HCT116 (cell line): ENCODE data around the gene ABTB2. TPM values are rescaled to one million over a fixed set of nuclear protein-coding genes. Genes with fewer than 3 reads are reported as not detected.

Source experiments
- ATAC-seq: fragments of 200-7000 bp; cut with Tn5 transposase; 2 replicates; pipeline ENCODE4 v1.9.1; 2020; ENCODE audit warnings: mild to moderate bottlenecking, moderate library complexity
- BruUV-seq: library from RNA; stranded (reverse); fragments of 400-500 nt; replicated peaks from 2 replicates; lab custom pipeline; 2021; lab: Mats Ljungman, UMichigan
- CTCF ChIA-PET: fragments of 300-600 bp; sonication (Branson Sonifier 250); formaldehyde crosslinking; loops from one replicate; lab custom pipeline; 2021; ENCODE audit warnings: antibody characterized with exemption; lab: Charles Lee
- POLR2A ChIA-PET: fragments of 300-600, 350-600 bp; sonication (Branson Sonifier 250); formaldehyde crosslinking; loops from one replicate; lab custom pipeline; 2021; ENCODE audit warnings: antibody characterized with exemption; lab: Charles Lee
- RAD21 ChIA-PET, 2 experiments: fragments of 300-600 bp; sonication (Branson Sonifier 250); formaldehyde crosslinking; loops; one replicate each; lab custom pipeline; 2023; ENCODE audit warnings: low total read pairs in 2 of 2; ENCODE audit not compliant: uncharacterized antibody in 2 of 2, unreplicated experiment in 2 of 2, low non-redundant PET in 1 of 2; lab: Charles Lee
- DNase-seq: peaks from one replicate; pipeline ENCODE4 v3.0.0-alpha.2; 2010; ENCODE audit warnings: low read depth, low spot score
- H2AFZ ChIP-seq: fragments of 200-600 bp; shearing (Covaris generic), sonication (generic); 2 replicates; pipeline ENCODE4 v1.6.1; 2017; ENCODE audit warnings: low read depth, mixed run types, mixed read lengths, antibody characterized with exemption, low read length; ENCODE audit not compliant: poor library complexity, severe bottlenecking
- H3K27ac ChIP-seq: 2 replicates; pipeline ENCODE4 v1.5.1; 2012; ENCODE audit warnings: low read depth, low read length
- H3K27me3 ChIP-seq: fragments of 200-600 bp; sonication (generic); 2 replicates; pipeline ENCODE4 v1.6.1; 2016; ENCODE audit warnings: mixed run types, low read length, mixed read lengths; ENCODE audit not compliant: insufficient read depth
- H3K36me3 ChIP-seq, 2 experiments: fragments of 200-500 bp in 1 of 2; fragments of 200-600 bp in 1 of 2; sonication (Bioruptor generic) in 1 of 2; sonication (generic) in 1 of 2; 2 replicates each; pipeline versions ENCODE4 v1.5.1 to v1.6.1; 2014 to 2016; ENCODE audit warnings: low read length in 2 of 2, inconsistent platforms in 1 of 2, mixed read lengths in 1 of 2, mixed run types in 1 of 2; ENCODE audit not compliant: insufficient read depth in 2 of 2, control insufficient read depth in 1 of 2
- H3K4me1 ChIP-seq, 2 experiments: fragments of 200-600 bp in 1 of 2; sonication (generic) in 1 of 2; 2 replicates each; pipeline versions ENCODE4 v1.5.1 to v1.6.1; 2012 to 2017; ENCODE audit warnings: low read length in 2 of 2, inconsistent platforms in 1 of 2, mild to moderate bottlenecking in 1 of 2, mixed read lengths in 1 of 2, mixed run types in 1 of 2, moderate library complexity in 1 of 2; ENCODE audit not compliant: insufficient read depth in 2 of 2, control insufficient read depth in 1 of 2
- H3K4me2 ChIP-seq: fragments of 200-600 bp; sonication (generic); 2 replicates; pipeline ENCODE4 v1.6.1; 2017; ENCODE audit warnings: mixed run types, low read length, mixed read lengths
- H3K4me3 ChIP-seq, 2 experiments: fragments of 200-600 bp in 1 of 2; sonication (generic) in 1 of 2; replicated peaks in 1 of 2; 2 replicates each; pipeline ENCODE4 v1.5.1; 2011 to 2016; ENCODE audit warnings: low read length in 2 of 2, control low read depth in 1 of 2, low read depth in 1 of 2, mild to moderate bottlenecking in 1 of 2, mixed read lengths in 1 of 2, mixed run types in 1 of 2
- H3K79me2 ChIP-seq: fragments of 200-600 bp; sonication (generic); 2 replicates; pipeline ENCODE4 v1.6.1; 2017; ENCODE audit warnings: mild to moderate bottlenecking, mixed run types, low read length, moderate library complexity, mixed read lengths; ENCODE audit not compliant: insufficient read depth
- H3K9ac ChIP-seq: fragments of 200-600 bp; sonication (generic); 2 replicates; pipeline ENCODE4 v1.6.1; 2016; ENCODE audit warnings: low read length, mixed read lengths
- H3K9me2 ChIP-seq: fragments of 200-600 bp; sonication (generic), shearing (Covaris generic); 2 replicates; pipeline ENCODE4 v1.6.1; 2017; ENCODE audit warnings: mixed run types, mild to moderate bottlenecking, moderate library complexity; ENCODE audit not compliant: insufficient read depth
- H3K9me3 ChIP-seq, 2 experiments: fragments of 200-500 bp in 1 of 2; fragments of 200-600 bp in 1 of 2; sonication (Bioruptor generic) in 1 of 2; sonication (generic) in 1 of 2; 2 replicates each; pipeline ENCODE4 v1.6.1; 2014 to 2017; ENCODE audit warnings: low read length in 2 of 2, mixed read lengths in 2 of 2, inconsistent platforms in 1 of 2, low read depth in 1 of 2, mild to moderate bottlenecking in 1 of 2, mixed run types in 1 of 2, moderate library complexity in 1 of 2; ENCODE audit not compliant: control insufficient read depth in 1 of 2, insufficient read depth in 1 of 2
- H4K20me1 ChIP-seq: fragments of 200-600 bp; sonication (generic), shearing (Covaris generic); 2 replicates; pipeline ENCODE4 v1.6.1; 2017; ENCODE audit warnings: mixed run types, mild to moderate bottlenecking, moderate library complexity; ENCODE audit not compliant: insufficient read depth
- CBX3 ChIP-seq: IDR thresholded peaks from 2 replicates; pipeline ENCODE4 v1.6.1; 2012; ENCODE audit warnings: low read depth
- EGR1 ChIP-seq: IDR thresholded peaks from 2 replicates; pipeline ENCODE4 v1.6.1; 2012; ENCODE audit warnings: low read depth
- ELF1 ChIP-seq: IDR thresholded peaks from 2 replicates; pipeline ENCODE4 v1.6.1; 2012; ENCODE audit warnings: low read depth, borderline replicate concordance
- EZH2phosphoT487 ChIP-seq: fragments of 200-600 bp; IDR thresholded peaks from 2 replicates; pipeline ENCODE4 v1.6.1; 2018; ENCODE audit warnings: antibody characterized with exemption, borderline replicate concordance
- FOSL1 ChIP-seq: IDR thresholded peaks from 2 replicates; pipeline ENCODE4 v1.6.1; 2012; ENCODE audit warnings: low read depth
- POLR2A ChIP-seq: IDR thresholded peaks from 2 replicates; pipeline ENCODE4 v1.7.0; 2011; ENCODE audit warnings: borderline replicate concordance; ENCODE audit not compliant: insufficient read depth, insufficient read length; ENCODE audit errors: extremely low read depth
- SIN3A ChIP-seq: IDR thresholded peaks from 2 replicates; pipeline ENCODE4 v1.6.1; 2012; ENCODE audit warnings: low read depth
- SRF ChIP-seq: IDR thresholded peaks from 2 replicates; pipeline ENCODE4 v1.6.1; 2012; ENCODE audit warnings: low read depth
- intact Hi-C: fragments of 100-400 bp; cut with micrococcal nuclease; formaldehyde crosslinking; loops from 2 replicates; pipeline ENCODE4 v1.10.0; 2022
- total RNA-seq: library from RNA; stranded (reverse); gene quantifications from one replicate; pipeline ENCODE4 v1.2.1, GENCODE V29; 2021; ENCODE audit not compliant: unreplicated experiment
- TF ChIP-seq, protein P1 (sequence below): IDR thresholded peaks from 2 replicates; pipeline ENCODE4 v1.6.1; 2012

ABTB2 gene
- total RNA-seq, 1 experiment from 2014 or later = 6.8 TPM

GRCh38 chr11:34356913-34357700 is 703 bp downstream of the ABTB2 start (continued):
- no peak for TF ChIP-seq EGR1
- TF ChIP-seq, all 23 proteins: peak for 0

DNA sequence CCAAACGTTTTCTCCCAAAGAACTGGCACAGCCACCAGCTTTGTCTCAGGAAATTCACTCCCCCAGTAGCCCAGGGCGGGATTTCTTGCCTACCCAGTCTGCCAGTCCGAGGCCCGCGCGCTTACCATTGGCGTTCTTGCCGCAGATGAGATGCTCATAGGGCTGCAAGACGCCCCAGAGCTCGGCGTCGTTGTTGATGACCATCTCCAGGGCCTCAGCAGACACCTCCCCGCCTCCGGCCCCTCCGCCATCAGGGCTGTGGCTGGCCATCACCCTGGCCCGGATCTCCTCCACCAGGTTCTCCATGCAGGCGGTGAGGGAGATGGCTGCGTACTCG is 1.3 kb downstream of the ABTB2 start:
- POLR2A ChIA-PET = interaction anchor here (2.5 to 2.9 kb wide), 3 partner anchors 9 to 182 kb away, joined by 16 to 22 read pairs (median 19); no protein-coding TSS in a partner anchor
- no peaks in the 10 kb centered on the region for H4K20me1 ChIP-seq
- no peak overlapping the region for H3K9ac ChIP-seq
- TF ChIP-seq, protein P1, sequence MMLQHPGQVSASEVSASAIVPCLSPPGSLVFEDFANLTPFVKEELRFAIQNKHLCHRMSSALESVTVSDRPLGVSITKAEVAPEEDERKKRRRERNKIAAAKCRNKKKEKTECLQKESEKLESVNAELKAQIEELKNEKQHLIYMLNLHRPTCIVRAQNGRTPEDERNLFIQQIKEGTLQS = no peak
- TF ChIP-seq POLR2A = no peak
- no peak for TF ChIP-seq ELF1
- no peak for TF ChIP-seq FOSL1
- TF ChIP-seq SIN3A = no peak
- TF ChIP-seq EZH2phosphoT487 = no peak
- TF ChIP-seq EGR1 = no peak
- TF ChIP-seq SRF = no peak
- no peak for TF ChIP-seq CBX3
- peak overlapping the region; percentile 91; the same call in 1 of the 2 replicates for H3K4me2 ChIP-seq
- ATAC-seq (no peak), DNase-seq (no peak)
- intact Hi-C loops = loop anchor here (5.0 kb wide), 4 partner anchors 94 to 249 kb away; partner anchors contain the start of gene NAT10
- BruUV-seq = no TSS peak
- no peak overlapping the region for H3K4me3 ChIP-seq
- no peaks in the 10 kb centered on the region for H3K9me3 ChIP-seq
- no peaks in the 10 kb centered on the region for H3K27me3 ChIP-seq
- CTCF ChIA-PET = interaction anchor here (4.3 kb wide), 1 partner anchor 182 kb away, joined by 93 read pairs; no protein-coding TSS in a partner anchor
- no peak overlapping the region for H2AFZ ChIP-seq
- no peaks in the 10 kb centered on the region for H3K36me3 ChIP-seq
- RAD21 ChIA-PET = interaction anchor here in 1 of 2 experiments (4.0 kb wide), 1 partner anchor 182 kb away, joined by 33 read pairs; no protein-coding TSS in a partner anchor
- no peak overlapping the region for H3K27ac ChIP-seq
- peaks cover 6% of the 10 kb centered on the region; the same call in 1 of the 2 replicates for H3K79me2 ChIP-seq
- no peaks in the 10 kb centered on the region for H3K9me2 ChIP-seq
- H3K4me1 ChIP-seq = peaks cover 3 to 30% of the 10 kb centered on the region in 2 experiments; a peak in 3 of 4 replicates
